Liver (tissue), 9 donors: ENCODE results near the gene AATK. TPM values are rescaled to one million over a fixed set of nuclear protein-coding genes. Genes with fewer than 3 reads are reported as not detected.

Experiments
- DNase-seq: peaks from one replicate; pipeline ENCODE4 v3.0.0-alpha.2; 2017; ENCODE audit warnings: low spot score
- H3K27ac ChIP-seq, 2 donors: one replicate each; pipeline ENCODE4 v1.7.0; 2013; ENCODE audit warnings: inconsistent platforms in 2 of 2, low read length in 2 of 2, control low read depth in 1 of 2, low read depth in 1 of 2, mild to moderate bottlenecking in 1 of 2
- H3K27me3 ChIP-seq, 4 donors: one replicate each; pipeline versions ENCODE4 v1.6.1 to v1.7.0; 2013; ENCODE audit warnings: low read length in 3 of 4, inconsistent platforms in 1 of 4, mild to moderate bottlenecking in 1 of 4, moderate library complexity in 1 of 4; ENCODE audit not compliant: control insufficient read depth in 4 of 4, insufficient read depth in 4 of 4
- H3K36me3 ChIP-seq, 4 donors: one replicate each; pipeline versions ENCODE4 v1.6.1 to v1.7.0; 2013; ENCODE audit warnings: low read length in 3 of 4, mild to moderate bottlenecking in 3 of 4, low read depth in 1 of 4, moderate library complexity in 1 of 4; ENCODE audit not compliant: control insufficient read depth in 4 of 4, insufficient read depth in 3 of 4
- H3K4me1 ChIP-seq, 4 donors: one replicate each; pipeline versions ENCODE4 v1.6.1 to v1.7.0; 2013; ENCODE audit warnings: low read length in 3 of 4, mild to moderate bottlenecking in 3 of 4, moderate library complexity in 1 of 4; ENCODE audit not compliant: control insufficient read depth in 4 of 4, insufficient read depth in 4 of 4
- H3K4me3 ChIP-seq, 3 donors: one replicate each; pipeline versions ENCODE4 v1.6.1 to v1.7.0; 2013; ENCODE audit warnings: low read length in 3 of 3, control low read depth in 1 of 3, low read depth in 1 of 3, mild to moderate bottlenecking in 1 of 3
- H3K9ac ChIP-seq, 2 donors: one replicate each; pipeline ENCODE4 v1.7.0; 2013; ENCODE audit warnings: low read length in 2 of 2, mild to moderate bottlenecking in 2 of 2, moderate library complexity in 2 of 2, control low read depth in 1 of 2, low read depth in 1 of 2
- H3K9me3 ChIP-seq, 4 donors: one replicate each; pipeline versions ENCODE4 v1.6.1 to v1.7.0; 2013; ENCODE audit warnings: low read length in 3 of 4; ENCODE audit not compliant: control insufficient read depth in 4 of 4
- FOXA1 ChIP-seq: IDR thresholded peaks from 2 replicates; pipeline ENCODE4 v1.6.1; 2016; ENCODE audit warnings: antibody characterized with exemption
- FOXA2 ChIP-seq: IDR thresholded peaks from 2 replicates; pipeline ENCODE4 v1.6.1; 2016; ENCODE audit warnings: antibody characterized with exemption
- GABPA ChIP-seq, 2 donors: IDR thresholded peaks in 1 of 2; conservative IDR thresholded peaks in 1 of 2; 2 replicates each; pipeline ENCODE4 v1.6.1; 2016; ENCODE audit warnings: antibody characterized with exemption in 2 of 2, mild to moderate bottlenecking in 1 of 2, moderate library complexity in 1 of 2
- HNF4A ChIP-seq, 2 donors: conservative IDR thresholded peaks; 2 replicates each; pipeline ENCODE4 v1.6.1; 2016; ENCODE audit warnings: antibody characterized with exemption in 2 of 2, mild to moderate bottlenecking in 2 of 2
- RXRA ChIP-seq, 2 donors: IDR thresholded peaks; 2 replicates each; pipeline ENCODE4 v1.6.1; 2017 to 2018; ENCODE audit warnings: antibody characterized with exemption in 2 of 2, mild to moderate bottlenecking in 1 of 2
- SP1 ChIP-seq: IDR thresholded peaks from 2 replicates; pipeline ENCODE4 v1.6.1; 2018; ENCODE audit warnings: antibody characterized with exemption, mild to moderate bottlenecking
- TAF1 ChIP-seq: conservative IDR thresholded peaks from 2 replicates; pipeline ENCODE4 v1.6.1; 2016; ENCODE audit warnings: antibody characterized with exemption, mild to moderate bottlenecking
- WGBS: extraction: QIAGEN DNeasy Blood & Tissue Kit; methylation state at CpG from one replicate; pipeline ENCODE4 v1.1.7; 2013; 5-methylcytosine and 5-hydroxymethylcytosine counted together
- polyA plus RNA-seq, 2 donors: library from polyadenylated mRNA; stranded (reverse) in 1 of 2; unstranded in 1 of 2; fragments of 200-250 nt in 1 of 2; fragments of >200 nt in 1 of 2; fragmentation: Nextera tagmentation in 1 of 2; extraction: Ambion mirVana in 1 of 2; gene quantifications; one replicate each; pipeline versions ENCODE4 v1.2.1 to v1.2.3, GENCODE V29; 2013 to 2015
- total RNA-seq, 2 donors: library from RNA; depleted of rRNA; stranded (reverse); fragments of >200 nt; gene quantifications; one replicate each; pipeline ENCODE4 v1.2.3, GENCODE V29; 2014
- TF ChIP-seq, protein P1 (sequence below): IDR thresholded peaks from 2 replicates; pipeline ENCODE4 v1.6.1; 2016; ENCODE audit warnings: antibody characterized with exemption
- TF ChIP-seq, protein P2 (sequence below): fragments of 150-350 bp; IDR thresholded peaks from 2 replicates; pipeline ENCODE4 v1.5.1; 2017; ENCODE audit warnings: improper control_type of control experiment, low read depth, low read length; ENCODE audit not compliant: missing input control
- TF ChIP-seq, protein P3 (sequence below): IDR thresholded peaks from 2 replicates; pipeline ENCODE4 v1.6.1; 2016; ENCODE audit warnings: antibody characterized with exemption
- donor health status: healthy.
- donor health status: healthy.
- donor health status: healthy.
- donor health status: healthy.
- donor health status: healthy.

AATK gene
- total and polyA plus RNA-seq, 4 donors: 0.24 to 2.3 (median 0.62) TPM

DNA sequence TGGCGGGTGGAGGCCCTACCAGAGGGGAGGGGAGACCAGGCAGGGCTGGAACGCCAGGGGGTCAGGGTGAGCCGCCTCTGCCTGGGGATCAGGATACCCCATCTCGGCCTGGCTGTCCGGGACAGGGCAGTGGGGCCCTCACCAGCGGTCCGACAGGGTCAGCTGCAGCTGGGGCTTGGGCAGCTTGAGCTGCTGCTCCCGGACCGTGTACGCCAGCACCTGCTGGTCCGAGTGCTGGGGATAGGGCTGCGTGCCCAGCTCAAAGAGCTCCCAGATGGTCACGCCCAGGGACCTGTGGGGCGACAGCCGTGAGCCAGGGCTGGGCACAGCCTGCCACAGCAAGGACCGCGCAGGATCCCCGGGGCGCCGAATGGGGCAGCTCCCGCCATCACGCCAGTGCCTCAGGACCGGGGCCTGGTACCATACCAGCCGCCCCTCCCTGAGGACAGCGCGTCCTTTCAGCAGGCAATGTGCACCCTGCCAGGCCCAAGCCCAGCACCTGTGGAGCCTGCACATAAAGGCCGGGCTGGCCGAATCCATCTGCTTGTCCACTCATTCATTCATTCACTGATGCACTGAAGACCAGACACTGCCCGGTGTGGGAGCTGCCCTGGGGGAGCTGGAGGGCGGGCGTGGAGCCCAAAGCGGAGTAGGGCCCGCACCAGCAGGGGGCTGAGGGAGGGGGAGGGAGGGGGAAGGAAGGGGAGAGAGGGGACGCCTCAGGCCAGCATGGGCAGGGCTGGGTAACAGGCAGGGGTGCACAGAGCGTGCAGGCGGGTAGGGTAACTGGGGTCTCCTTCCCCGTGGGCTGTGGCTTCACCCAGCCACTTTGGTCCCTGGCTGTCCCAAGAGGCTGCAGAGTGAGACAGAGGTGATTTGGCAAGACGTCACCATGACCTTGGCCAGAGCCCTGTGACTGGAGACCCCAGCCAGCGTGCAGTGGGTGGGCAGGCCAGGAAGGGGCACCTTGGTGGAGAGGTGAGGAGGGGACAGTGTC is 42.7 kb downstream of the AATK start:
- DNase-seq: no peak
- H3K27ac ChIP-seq: no peak overlapping the region
- TF ChIP-seq GABPA (IDR thresholded peaks at IDR 0.05 in 1 of 2, conservative IDR thresholded peaks at IDR 0.05 in 1 of 2) (no peak), SP1 (no peak), FOXA2 (no peak), HNF4A (conservative IDR thresholded peaks at IDR 0.05) (no peak), RXRA (IDR thresholded peaks at IDR 0.05) (no peak), TAF1 (no peak)
- TF ChIP-seq, protein P1, sequence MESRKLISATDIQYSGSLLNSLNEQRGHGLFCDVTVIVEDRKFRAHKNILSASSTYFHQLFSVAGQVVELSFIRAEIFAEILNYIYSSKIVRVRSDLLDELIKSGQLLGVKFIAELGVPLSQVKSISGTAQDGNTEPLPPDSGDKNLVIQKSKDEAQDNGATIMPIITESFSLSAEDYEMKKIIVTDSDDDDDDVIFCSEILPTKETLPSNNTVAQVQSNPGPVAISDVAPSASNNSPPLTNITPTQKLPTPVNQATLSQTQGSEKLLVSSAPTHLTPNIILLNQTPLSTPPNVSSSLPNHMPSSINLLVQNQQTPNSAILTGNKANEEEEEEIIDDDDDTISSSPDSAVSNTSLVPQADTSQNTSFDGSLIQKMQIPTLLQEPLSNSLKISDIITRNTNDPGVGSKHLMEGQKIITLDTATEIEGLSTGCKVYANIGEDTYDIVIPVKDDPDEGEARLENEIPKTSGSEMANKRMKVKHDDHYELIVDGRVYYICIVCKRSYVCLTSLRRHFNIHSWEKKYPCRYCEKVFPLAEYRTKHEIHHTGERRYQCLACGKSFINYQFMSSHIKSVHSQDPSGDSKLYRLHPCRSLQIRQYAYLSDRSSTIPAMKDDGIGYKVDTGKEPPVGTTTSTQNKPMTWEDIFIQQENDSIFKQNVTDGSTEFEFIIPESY: no peak
- TF ChIP-seq, protein P2, sequence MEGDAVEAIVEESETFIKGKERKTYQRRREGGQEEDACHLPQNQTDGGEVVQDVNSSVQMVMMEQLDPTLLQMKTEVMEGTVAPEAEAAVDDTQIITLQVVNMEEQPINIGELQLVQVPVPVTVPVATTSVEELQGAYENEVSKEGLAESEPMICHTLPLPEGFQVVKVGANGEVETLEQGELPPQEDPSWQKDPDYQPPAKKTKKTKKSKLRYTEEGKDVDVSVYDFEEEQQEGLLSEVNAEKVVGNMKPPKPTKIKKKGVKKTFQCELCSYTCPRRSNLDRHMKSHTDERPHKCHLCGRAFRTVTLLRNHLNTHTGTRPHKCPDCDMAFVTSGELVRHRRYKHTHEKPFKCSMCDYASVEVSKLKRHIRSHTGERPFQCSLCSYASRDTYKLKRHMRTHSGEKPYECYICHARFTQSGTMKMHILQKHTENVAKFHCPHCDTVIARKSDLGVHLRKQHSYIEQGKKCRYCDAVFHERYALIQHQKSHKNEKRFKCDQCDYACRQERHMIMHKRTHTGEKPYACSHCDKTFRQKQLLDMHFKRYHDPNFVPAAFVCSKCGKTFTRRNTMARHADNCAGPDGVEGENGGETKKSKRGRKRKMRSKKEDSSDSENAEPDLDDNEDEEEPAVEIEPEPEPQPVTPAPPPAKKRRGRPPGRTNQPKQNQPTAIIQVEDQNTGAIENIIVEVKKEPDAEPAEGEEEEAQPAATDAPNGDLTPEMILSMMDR: no peak
- TF ChIP-seq, protein P3, sequence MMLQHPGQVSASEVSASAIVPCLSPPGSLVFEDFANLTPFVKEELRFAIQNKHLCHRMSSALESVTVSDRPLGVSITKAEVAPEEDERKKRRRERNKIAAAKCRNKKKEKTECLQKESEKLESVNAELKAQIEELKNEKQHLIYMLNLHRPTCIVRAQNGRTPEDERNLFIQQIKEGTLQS: no peak
- peaks cover 4 to 11% (median 7%) of the 10 kb centered on the region in 4 donors for H3K4me1 ChIP-seq
- WGBS: 93% methylated on average over 39 of the region's 39 CpGs
- H3K27me3 ChIP-seq: no peaks in the 10 kb centered on the region
- no peak overlapping the region for H3K9ac ChIP-seq
- H3K9me3 ChIP-seq: no peaks in the 10 kb centered on the region
- no peak overlapping the region for H3K4me3 ChIP-seq
- no peaks in the 10 kb centered on the region for H3K36me3 ChIP-seq

DNA sequence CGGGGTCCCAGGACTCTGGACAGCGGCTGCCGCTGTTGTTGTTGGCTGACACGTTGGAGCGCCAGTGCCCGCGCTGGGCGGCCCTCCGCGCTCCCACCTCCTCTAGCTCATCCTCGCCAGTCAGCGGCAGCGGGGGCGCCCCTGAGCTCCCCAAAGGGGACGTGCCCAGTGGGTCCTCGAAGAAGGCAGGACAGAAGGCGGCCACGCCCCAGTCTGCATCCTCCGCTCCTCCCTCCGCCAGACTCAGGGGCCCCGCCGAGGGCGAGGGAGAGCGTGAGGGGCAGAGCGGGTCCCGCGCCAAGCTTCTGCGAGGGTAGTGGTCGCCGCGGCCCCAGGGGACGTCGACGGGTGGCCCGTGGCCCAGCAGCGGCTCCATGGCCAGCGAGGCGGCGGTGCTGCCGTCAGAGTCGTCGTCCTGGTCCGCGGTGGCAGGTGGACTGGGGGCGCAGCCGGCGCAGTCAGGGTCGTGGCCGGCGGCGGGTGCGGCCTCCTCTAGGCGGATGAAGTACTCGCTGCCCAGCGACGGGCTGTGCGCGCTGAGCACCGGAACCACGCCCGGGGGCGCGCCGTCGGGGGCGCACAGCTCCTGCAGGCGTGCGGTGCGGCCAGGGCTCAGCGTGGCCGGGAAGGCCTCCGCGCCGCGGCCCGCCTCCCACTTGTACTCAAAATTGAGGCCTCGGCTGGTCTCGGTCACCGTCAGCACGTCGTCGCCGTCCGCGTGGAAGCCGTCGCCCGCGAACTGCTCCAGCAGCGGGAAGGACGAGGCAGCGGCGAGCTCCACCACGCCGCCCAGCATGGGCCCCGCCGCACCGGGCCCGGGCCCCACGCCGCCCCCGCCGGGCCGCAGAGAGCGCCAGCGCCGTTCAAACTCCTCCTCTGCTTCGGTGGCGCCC is 43.9 kb downstream of the AATK start:
- Histone ChIP-seq H3K27ac (no peak overlapping the region), H3K9ac (no peak overlapping the region), H3K4me3 (no peak overlapping the region), H3K4me1 (peaks cover 7 to 19% (median 9%) of the 10 kb centered on the region in 4 donors), H3K27me3 (no peaks in the 10 kb centered on the region), H3K36me3 (no peaks in the 10 kb centered on the region), H3K9me3 (no peaks in the 10 kb centered on the region)
- TF ChIP-seq, protein P2: no peak
- TF ChIP-seq FOXA1: no peak
- 66% methylated on average over 109 of the region's 109 CpGs for WGBS
- no peak for DNase-seq
